MV-4-11 (cell line): ENCODE data around the gene GPR17.

Experiments
- DNase-seq: peaks from one replicate; lab custom pipeline; 2025; lab: John Stamatoyannopoulos, UW

GPR17 gene

GRCh38 chr2:127630096-127630863, 15.7 kb upstream of the GPR17 start:
- DNase-seq, result no peak

GRCh38 chr2:127630864-127631540, 15.0 kb upstream of the GPR17 start:
- DNase-seq, result no peak

GRCh38 chr2:127631541-127631996, 14.4 kb upstream of the GPR17 start:
- no peak for DNase-seq

- no peak for DNase-seq
Measured at GRCh38 chr2:127631997-127632581, 13.9 kb upstream of the GPR17 start.

- DNase-seq, result no peak
Measured at GRCh38 chr2:127632592-127633489, 13.1 kb upstream of the GPR17 start.

GRCh38 chr2:127633556-127634065, 12.3 kb upstream of the GPR17 start:
- DNase-seq, result no peak

GRCh38 chr2:127634066-127634617, 11.8 kb upstream of the GPR17 start:
- DNase-seq, result no peak

- DNase-seq, result no peak
Measured at GRCh38 chr2:127634626-127635379, 11.2 kb upstream of the GPR17 start.

- no peak for DNase-seq
Measured at GRCh38 chr2:127635380-127636237, 10.3 kb upstream of the GPR17 start.

GRCh38 chr2:127636248-127637235, 9.4 kb upstream of the GPR17 start:
- DNase-seq, result no peak

- DNase-seq, result no peak
Measured at GRCh38 chr2:127637236-127637630, 8.7 kb upstream of the GPR17 start.

- peak; percentile 48 for DNase-seq
Measured at GRCh38 chr2:127637725-127638252, 8.2 kb upstream of the GPR17 start.

- DNase-seq, result peak; percentile 21
Measured at GRCh38 chr2:127638361-127639110, 7.4 kb upstream of the GPR17 start.

- no peak for DNase-seq
Measured at GRCh38 chr2:127639111-127639474, 6.9 kb upstream of the GPR17 start.

GRCh38 chr2:127640082-127641072, 5.6 kb upstream of the GPR17 start:
- DNase-seq, result no peak

- no peak for DNase-seq
Measured at GRCh38 chr2:127641133-127641532, 4.8 kb upstream of the GPR17 start.
